Activated naive CD4-positive, alpha-beta T cell treated with anti-CD3 and anti-CD28 coated beads, Interleukin-2, amount 50 U/mL, for 16 hours (primary cell): ENCODE measurements around the gene SLC35A1.

Experiments
- DNase-seq: peaks from one replicate; pipeline ENCODE4 v3.0.0-alpha.2; 2020

Gene SLC35A1

DNA sequence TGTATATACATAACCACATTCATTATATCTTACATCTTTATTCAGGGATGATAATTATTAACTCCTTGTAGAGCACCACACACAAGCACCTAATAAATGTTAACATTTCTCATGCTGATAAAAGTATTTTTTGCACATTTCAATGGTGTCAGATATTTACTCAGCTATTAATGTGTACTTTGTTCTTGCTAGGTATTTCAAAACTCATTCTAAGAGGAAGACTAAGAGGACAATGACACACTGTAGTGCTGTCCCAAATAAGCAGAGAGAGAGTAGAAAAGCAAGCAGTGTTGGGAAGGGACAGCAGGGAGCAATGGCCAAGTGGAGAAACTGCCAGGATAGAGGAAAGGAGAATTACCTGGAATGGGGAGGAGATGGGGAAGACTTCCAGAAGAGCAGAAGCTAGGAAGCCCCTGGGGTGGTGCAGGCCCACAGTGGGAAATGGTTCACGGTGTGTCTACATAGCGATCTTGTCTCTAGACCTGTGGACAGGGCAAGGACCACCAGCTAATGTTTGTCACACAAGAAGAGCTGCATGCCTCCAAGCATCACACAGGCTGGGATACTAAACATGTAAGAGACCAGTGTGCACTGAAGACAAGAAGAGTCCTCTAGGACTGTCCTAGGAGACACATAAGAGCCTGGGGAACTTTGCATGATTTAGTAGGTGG lies 61.7 kb downstream of the SLC35A1 start:
- no peak for DNase-seq

DNA sequence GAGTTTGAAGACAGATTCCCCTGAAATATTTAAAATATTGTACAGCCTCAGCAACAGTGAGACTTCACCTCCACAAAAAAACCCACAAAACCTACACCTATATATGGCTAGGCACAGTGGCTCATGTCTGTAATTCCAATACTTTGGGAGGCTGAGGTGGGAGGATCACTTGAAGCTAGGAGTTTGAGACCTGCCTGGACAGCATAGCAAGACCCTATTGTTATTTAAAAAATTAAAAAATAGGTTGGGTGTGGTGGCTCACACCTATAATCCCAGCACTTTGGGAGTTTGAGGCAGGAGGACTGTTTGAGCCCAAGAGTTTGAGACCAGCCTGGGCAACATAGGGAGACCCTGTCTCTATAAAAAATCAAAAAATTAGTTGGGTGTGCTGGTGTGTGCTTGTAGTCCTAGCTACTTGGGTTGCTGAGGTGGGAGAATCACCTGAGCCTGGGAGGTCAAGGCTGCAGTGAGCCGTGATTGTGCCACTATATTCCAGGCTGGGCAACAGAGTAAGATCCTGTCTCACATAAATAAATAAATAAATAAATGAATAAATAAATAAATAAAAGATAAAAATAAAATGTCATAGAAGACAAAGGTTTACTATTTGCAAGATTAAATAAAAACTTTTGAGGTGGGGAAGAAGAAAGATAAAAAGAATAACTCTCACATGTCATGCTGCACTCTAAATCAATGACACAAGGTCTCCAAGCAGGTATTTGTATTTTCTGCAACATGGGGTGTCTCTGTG lies 65.9 kb downstream of the SLC35A1 start:
- DNase-seq = no peak

DNA sequence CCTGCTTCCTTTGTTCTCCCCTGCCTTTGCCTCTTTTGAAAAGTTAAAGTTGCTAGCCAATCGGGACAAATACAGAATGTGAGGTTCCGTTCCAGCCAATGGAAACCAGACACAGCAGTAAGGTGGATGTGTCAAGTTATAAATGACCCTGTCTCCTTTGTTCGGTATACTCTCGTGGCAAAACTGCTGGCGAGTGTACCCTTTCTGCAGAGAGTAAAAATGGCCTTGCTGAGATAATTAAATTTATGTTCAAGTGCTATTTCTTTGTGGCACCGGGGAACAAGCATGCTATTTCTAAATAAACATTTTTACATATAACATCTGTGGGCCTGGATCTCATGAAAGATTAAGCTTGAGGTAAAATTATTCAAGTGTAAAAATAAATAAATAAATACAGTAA lies 66.8 kb downstream of the SLC35A1 start:
- DNase-seq = no peak

DNA sequence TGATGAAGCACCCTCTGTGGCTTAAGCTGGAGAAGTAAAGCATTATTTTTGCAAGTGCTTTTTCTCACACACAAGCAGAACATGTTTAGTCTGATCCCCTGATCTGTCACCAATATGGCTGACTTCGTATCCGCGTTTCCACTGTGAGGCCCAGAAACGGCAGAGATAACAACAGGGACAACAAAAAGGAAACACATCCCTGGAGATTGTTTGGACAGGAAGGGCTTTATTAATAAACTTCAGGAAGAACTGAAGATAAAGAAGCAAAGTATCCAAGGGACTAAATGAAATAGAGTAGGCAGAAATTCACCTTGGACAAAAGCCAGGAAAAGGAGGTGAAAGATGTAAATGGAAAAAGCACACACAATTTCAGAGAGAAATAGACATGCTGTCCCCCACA lies 67.8 kb downstream of the SLC35A1 start:
- DNase-seq = no peak

DNA sequence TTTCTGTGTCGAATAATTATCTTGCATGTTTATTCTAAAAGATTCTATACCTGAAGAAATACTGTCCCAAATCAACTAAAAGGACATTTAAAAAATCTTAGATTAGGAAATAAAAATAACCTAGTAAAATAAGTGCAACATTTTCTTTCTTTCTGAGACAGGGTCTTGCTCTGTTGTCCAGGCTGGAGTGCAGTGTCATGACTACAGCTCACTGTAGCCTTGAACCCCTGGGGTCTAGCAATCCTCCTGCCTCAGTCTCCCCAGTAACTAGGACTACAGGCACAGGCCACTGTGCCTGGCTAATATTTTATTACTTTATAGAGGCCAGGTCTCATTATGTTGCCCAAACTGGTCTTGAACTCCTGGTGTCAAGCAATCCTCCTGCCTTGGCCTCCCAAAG lies 68.3 kb downstream of the SLC35A1 start:
- DNase-seq = no peak

DNA sequence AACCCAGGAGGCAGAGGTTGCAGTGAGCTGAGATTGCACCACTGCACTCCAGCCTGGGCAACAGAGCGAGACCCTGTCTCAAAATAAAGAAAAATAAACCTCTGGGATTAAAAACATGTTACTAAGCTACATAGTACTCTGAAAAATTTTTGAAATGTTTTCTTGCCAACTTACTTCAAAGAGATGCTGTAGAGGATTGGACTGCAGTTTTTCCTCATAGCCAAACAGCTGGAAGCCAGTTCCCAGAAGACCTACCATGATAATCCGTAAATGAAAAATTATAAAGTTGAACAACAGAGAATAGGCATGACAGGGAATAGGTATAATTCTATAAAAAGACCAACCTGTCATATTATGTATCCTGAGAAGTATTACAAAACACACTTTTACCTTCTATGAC lies 69.0 kb downstream of the SLC35A1 start:
- no peak for DNase-seq

DNA sequence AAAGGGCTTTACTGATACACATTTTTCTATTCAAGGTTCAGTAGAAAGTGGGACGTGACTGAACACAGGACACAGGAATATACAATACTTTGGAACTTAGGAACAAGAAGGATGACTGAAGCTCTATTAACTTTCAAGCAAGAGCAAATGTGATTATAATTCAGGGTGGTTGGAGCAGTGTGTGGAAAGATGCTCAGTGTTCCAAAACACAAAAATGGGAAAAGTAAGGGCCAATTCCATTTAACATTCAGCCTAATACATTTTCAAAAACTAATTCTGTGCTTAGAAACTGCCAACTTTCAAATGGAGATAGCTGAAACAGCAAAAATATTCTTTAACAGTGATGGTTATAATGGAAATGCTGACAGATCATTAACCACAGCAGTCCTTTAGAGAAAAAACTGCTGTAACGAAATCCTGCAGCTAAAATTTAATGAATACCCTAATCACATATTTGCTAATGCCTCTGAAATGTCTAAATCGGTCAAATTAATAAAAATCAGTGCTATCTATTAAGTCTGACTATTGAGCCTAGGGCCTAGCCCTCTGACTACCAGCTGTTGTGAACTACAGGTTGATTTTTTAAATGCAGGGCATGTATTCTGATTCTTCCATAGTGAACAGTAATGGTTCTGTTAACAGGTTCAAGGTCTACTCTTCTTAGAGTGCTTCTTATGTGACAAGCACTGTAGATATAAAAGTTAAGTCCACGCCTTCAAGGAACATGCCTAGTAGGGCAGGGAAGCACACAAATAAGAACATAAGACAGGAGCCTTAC lies 71.1 kb downstream of the SLC35A1 start:
- DNase-seq = no peak

DNA sequence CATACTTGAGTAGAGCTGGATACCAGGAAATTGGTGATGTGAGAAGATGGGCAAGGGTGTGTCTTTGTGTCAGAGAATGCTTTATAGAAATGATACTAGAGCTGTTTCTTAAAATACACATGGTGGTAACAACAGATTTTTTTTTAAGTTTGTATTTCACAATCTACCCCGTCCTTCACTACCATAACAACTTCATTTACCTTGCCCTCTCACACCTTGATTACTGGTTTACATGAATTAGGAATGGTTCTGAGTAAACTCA lies 71.6 kb downstream of the SLC35A1 start:
- no peak for DNase-seq

DNA sequence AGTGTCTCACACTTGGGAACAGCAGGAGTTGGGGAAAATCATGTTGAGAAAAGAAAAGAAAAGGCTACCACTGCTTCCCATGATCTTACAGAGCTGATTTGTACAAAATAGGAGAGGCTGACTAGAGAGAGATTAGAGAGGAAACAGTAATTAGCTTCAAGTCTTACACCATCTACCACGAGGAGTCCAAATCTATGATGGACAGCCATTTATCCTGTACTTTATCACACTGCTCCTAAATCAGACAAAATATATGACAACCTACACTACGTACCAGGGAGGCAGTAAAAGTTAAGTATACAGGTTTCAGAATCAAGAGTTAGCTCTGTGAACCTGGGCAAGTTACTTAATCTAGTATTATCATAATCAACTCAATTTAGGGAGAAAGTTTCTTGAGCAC lies 79.0 kb downstream of the SLC35A1 start:
- no peak for DNase-seq

DNA sequence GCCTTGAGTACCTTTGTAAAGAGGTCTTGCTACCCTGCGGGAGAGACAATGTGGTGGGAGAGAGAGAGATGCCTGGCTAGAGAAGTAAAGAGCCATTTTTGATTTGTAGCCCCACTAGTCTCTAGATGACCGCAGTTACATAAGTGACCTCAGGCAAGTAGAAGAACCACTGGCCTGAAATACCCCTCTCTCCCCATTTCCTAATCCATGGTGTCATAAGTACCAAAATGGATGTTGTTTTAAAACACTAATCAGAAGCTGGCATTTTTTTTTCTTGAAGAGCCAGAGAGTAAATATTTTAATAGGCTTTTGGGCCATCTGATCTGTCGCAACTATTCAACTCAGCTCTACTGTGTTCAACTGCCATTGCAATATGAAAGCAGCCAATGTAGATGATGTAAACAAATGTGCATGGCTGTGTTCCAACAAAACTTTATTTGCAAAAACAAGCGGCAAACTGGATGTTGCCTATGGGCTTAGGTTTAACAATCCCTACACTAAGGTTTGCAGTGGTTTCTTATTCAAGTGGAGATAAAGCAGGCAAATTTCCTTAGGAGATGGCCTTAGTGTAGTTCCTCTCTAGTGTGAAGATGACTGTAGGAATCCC lies 80.5 kb downstream of the SLC35A1 start:
- DNase-seq = no peak

DNA sequence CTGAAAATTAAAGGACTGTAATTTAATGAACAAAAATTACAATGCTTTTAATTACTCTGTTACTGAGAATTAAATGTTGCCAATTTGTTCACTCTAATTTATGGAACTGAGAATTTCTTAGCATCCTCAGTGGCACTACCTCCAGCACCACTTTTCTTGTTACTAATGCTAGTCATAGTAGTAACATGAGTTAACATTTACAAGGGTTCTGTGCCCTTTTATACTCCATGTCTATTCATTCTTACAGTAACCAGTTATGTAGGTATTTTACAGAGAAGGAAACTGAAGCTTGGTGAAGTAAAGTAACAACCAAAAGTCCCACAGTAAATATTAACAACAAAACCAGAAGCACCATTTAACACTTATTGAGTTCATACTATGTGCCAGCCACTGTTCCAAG lies 82.7 kb downstream of the SLC35A1 start:
- DNase-seq = no peak

DNA sequence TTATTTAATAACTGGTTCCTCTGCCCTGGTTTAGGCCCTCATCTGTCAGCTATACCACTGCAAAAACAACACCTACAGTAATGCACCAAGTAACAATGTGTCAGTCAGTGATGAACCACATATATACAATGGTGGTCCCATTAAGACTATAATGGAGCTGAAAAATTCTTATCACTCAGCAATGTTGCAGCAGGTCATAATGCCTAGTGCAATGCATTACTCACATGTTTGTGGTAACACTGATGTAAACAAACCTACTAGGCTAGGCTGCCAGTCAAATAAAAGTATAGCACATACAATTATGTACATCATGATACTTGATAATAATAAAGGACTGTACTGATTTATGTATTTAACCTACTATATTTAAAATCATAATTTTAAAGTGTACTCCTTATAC lies 85.7 kb downstream of the SLC35A1 start:
- DNase-seq = no peak

DNA sequence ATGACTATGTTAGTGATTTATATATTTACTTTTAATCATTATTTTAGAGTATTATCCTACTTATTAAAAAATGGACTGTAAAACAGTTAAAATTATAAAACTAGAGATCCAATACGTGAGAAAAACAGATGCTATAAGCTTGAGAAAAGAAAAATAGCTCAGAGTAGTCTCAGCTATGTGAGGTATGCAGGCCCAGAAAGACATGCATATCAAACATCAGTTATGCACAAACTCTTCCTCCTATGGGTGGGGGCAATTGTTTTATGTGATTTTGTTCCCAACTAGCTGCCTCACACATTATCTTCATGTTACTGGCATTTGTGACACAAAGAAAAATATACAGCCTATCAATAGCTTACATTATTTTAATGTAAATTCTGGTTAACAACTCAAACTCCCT lies 88.2 kb downstream of the SLC35A1 start:
- no peak for DNase-seq
